GM23248 (cell line): ENCODE measurements around the gene CRY2. TPM values are rescaled to one million over a fixed set of nuclear protein-coding genes. Genes with fewer than 3 reads are reported as not detected.
"Not testable (repeated sequence)": the region's sequence is repeated elsewhere in the genome, so short reads cannot be mapped to it uniquely, and the experiment has no call there.

Source experiments
- DNase-seq: peaks from one replicate; pipeline ENCODE4 v3.0.0-alpha.2; 2015
- H2AFZ ChIP-seq: fragments of 200-600 bp; sonication (generic); 2 replicates; pipeline ENCODE4 v1.6.1; 2016; ENCODE audit warnings: antibody characterized with exemption
- H3F3A ChIP-seq: fragments of 200-600 bp; sonication (generic); 2 replicates; pipeline ENCODE4 v1.6.1; 2016; ENCODE audit warnings: mild to moderate bottlenecking, antibody characterized with exemption, mixed run types; ENCODE audit not compliant: insufficient read depth
- H3K27ac ChIP-seq: fragments of 200-600 bp; sonication (generic); 2 replicates; pipeline ENCODE4 v1.5.1; 2016; ENCODE audit warnings: mild to moderate bottlenecking
- H3K27me3 ChIP-seq: fragments of 200-600 bp; sonication (generic); replicated peaks from 2 replicates; pipeline ENCODE4 v1.6.1; 2016; ENCODE audit warnings: mild to moderate bottlenecking; ENCODE audit not compliant: insufficient read depth
- H3K36me3 ChIP-seq: fragments of 200-600 bp; sonication (generic); 2 replicates; pipeline ENCODE4 v1.6.1; 2016; ENCODE audit warnings: low read depth, mild to moderate bottlenecking
- H3K4me1 ChIP-seq: fragments of 200-600 bp; sonication (generic); 2 replicates; pipeline ENCODE4 v1.6.1; 2016; ENCODE audit warnings: mild to moderate bottlenecking; ENCODE audit not compliant: insufficient read depth
- H3K4me2 ChIP-seq: fragments of 200-600 bp; sonication (generic); one replicate; pipeline ENCODE4 v1.6.1; 2016; ENCODE audit warnings: mild to moderate bottlenecking; ENCODE audit not compliant: unreplicated experiment
- H3K4me3 ChIP-seq: fragments of 200-600 bp; sonication (generic); 2 replicates; pipeline ENCODE4 v1.5.1; 2016; ENCODE audit warnings: mild to moderate bottlenecking
- H3K79me2 ChIP-seq: fragments of 200-600 bp; sonication (generic); 2 replicates; pipeline ENCODE4 v1.6.1; 2016; ENCODE audit warnings: mild to moderate bottlenecking; ENCODE audit not compliant: insufficient read depth
- H3K9ac ChIP-seq: fragments of 200-600 bp; sonication (generic); 2 replicates; pipeline ENCODE4 v1.6.1; 2016; ENCODE audit warnings: mild to moderate bottlenecking
- H3K9me2 ChIP-seq: fragments of 200-600 bp; sonication (generic); 2 replicates; pipeline ENCODE4 v1.6.1; 2016; ENCODE audit warnings: mixed run types, mild to moderate bottlenecking, moderate library complexity; ENCODE audit not compliant: insufficient read depth
- H3K9me3 ChIP-seq: fragments of 200-600 bp; sonication (generic); one replicate; pipeline ENCODE4 v1.6.1; 2017; ENCODE audit warnings: low read depth
- H4K20me1 ChIP-seq: fragments of 200-600 bp; sonication (generic); 2 replicates; pipeline ENCODE4 v1.6.0; 2016; ENCODE audit not compliant: insufficient read depth
- EZH2 ChIP-seq: fragments of 200-600 bp; sonication (generic); IDR thresholded peaks from 2 replicates; pipeline ENCODE4 v1.6.1; 2018; ENCODE audit warnings: antibody characterized with exemption, mild to moderate bottlenecking; ENCODE audit not compliant: insufficient read depth, poor library complexity, severe bottlenecking
- EZH2phosphoT487 ChIP-seq: fragments of 200-600 bp; sonication (generic); IDR thresholded peaks from 2 replicates; pipeline ENCODE4 v1.6.1; 2018; ENCODE audit warnings: antibody characterized with exemption, moderate library complexity, mild to moderate bottlenecking, low read depth; ENCODE audit not compliant: insufficient read depth
- WGBS, 2 experiments: methylation state at CpG; one replicate each; pipeline ENCODE4 v1.1.6; 2015 to 2017; ENCODE audit warnings: low lambda C conversion rate in 2 of 2, low coverage in 1 of 2; ENCODE audit errors: missing lambda C conversion rate in 2 of 2; 5-methylcytosine and 5-hydroxymethylcytosine counted together
- in situ Hi-C: fragments of 300-500 bp; cut with MboI; formaldehyde crosslinking; loops from 2 replicates; pipeline ENCODE4 v1.15.0; 2020
- polyA plus RNA-seq: library from polyadenylated mRNA; unstranded; fragments of >200 nt; fragmentation: Nextera tagmentation; extraction: Ambion mirVana; gene quantifications from 2 replicates; pipeline ENCODE4 v1.2.1, GENCODE V29; 2016
- total RNA-seq: library from RNA; depleted of rRNA; stranded (reverse); fragments of >200 nt; shearing (Covaris generic); gene quantifications from 2 replicates; pipeline ENCODE4 v1.2.3, GENCODE V29; 2014

CRY2 gene
- total and polyA plus RNA-seq, 2 experiments from 2014 or later, result 7.6 to 10.3 TPM

DNA sequence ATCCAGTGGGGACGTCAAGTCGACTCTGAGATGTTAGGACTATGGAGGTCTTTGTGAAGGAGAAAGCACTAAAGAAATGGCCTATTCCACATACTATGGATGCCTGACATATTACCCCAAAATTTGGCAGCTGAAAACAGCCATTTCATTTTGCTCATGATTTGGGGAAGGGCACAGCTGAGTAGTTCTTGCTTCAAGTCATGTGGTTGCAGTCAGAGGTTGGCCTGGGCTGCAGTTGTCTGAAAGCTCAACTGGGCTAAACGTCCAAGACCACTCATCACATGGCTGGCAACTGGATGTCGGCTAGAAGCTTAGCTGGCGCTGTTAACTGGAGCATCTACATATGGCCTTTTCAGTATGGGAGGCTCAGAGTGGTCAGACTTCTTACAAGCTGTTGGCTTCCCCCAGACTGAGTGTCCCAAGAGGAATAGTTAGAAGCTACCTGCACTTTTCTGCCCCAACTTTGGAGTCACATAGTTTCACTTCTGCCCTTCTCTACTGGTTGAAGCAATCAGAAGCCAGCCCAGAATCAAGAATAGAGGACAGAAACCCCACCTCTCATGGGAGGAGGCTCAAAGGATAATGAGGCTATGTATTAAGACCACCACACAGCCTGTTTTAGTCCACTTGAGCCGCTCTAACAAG, 28.2 kb upstream of the CRY2 start:
- H3K9me2 ChIP-seq, result no peaks in the 10 kb centered on the region
- in situ Hi-C loops, result no loop called here
- no peak overlapping the region for H3K9ac ChIP-seq
- H3K36me3 ChIP-seq, result no peaks in the 10 kb centered on the region
- TF ChIP-seq EZH2phosphoT487 (no peak), EZH2 (no peak)
- H3K4me1 ChIP-seq, result no peaks in the 10 kb centered on the region
- 45 to 51% methylated on average over 6 of the region's 6 CpGs for WGBS, 2 experiments
- no peak for DNase-seq
- 0 out of 2 replicates have a peak, but pooled peaks cover 3% of the 10 kb centered on the region for H3F3A ChIP-seq
- H4K20me1 ChIP-seq, result no peaks in the 10 kb centered on the region
- H3K27me3 ChIP-seq, result no peaks in the 10 kb centered on the region
- H3K4me3 ChIP-seq, result no peak overlapping the region
- no peaks in the 10 kb centered on the region for H3K9me3 ChIP-seq
- H3K79me2 ChIP-seq, result no peaks in the 10 kb centered on the region
- H3K4me2 ChIP-seq, result no peak overlapping the region
- H3K27ac ChIP-seq, result no peak overlapping the region
- H2AFZ ChIP-seq, result no peak overlapping the region

DNA sequence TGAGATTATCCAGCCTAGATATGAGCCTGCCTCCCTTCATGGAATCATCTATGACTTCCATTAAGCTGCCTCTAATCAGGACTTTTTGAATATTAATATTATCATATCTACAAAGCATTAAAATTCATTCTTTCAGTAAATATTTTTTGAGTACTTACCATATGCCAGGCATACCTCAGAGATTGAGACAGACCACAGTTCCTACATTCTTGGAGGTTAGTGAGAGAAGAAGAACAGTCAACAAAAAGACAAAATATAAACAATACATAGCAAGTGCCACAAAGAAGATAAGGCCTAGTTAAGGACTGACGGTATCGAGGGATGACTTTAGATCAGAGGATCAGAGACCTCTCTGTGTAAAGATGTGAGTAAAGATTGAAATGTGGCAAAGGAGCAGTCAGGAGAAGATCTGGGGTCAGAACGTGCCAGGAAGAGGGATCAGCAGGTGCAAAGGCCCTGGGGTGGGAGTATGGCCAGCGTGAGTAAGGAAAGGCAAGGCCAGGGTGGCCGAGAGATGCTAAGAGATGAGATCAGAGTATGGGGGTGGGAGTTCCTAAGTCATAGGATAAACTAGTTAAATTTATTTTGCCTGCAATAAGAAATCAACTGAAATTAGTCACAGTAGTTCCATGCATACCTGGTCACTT, 26.9 kb upstream of the CRY2 start:
- Histone ChIP-seq H3K4me2 (no peak overlapping the region), H2AFZ (no peak overlapping the region), H3K27me3 (no peaks in the 10 kb centered on the region; the same call in 1 of the 2 replicates), H3K4me3 (no peak overlapping the region), H3K27ac (no peak overlapping the region), H4K20me1 (no peaks in the 10 kb centered on the region), H3K9ac (no peak overlapping the region), H3K4me1 (no peaks in the 10 kb centered on the region), H3K9me3 (no peaks in the 10 kb centered on the region), H3K36me3 (no peaks in the 10 kb centered on the region), H3F3A (0 out of 2 replicates have a peak, but pooled peaks cover 3% of the 10 kb centered on the region), H3K79me2 (no peaks in the 10 kb centered on the region), H3K9me2 (no peaks in the 10 kb centered on the region)
- in situ Hi-C loops, result no loop called here
- TF ChIP-seq EZH2phosphoT487 (no peak), EZH2 (no peak)
- DNase-seq, result no peak
- 75% methylated on average over 5 of the region's 5 CpGs for WGBS, 2 experiments

DNA sequence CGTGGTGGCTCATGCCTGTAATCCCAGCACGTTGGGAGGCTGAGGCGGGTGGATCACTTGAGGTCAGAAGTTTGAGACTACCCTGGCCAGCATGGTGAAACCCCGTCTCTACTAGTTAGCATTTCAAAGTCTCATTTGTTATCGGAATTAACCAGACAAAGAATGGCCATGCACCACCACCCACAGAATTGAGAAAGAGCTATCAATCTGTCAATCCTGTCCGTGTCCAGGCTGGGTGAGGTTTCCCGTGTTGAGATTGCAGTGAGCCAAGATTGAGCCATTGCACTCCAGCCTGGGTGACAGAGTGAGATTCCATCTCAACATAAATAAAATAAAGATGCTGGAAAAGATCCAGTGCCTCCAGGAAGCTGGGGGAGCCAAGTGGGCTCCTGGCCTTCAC, 20.8 kb upstream of the CRY2 start:
- H2AFZ ChIP-seq, H3K79me2 ChIP-seq, H3K9ac ChIP-seq, H3K27ac ChIP-seq, H3K9me3 ChIP-seq, H3K4me1 ChIP-seq, DNase-seq, H3K9me2 ChIP-seq, in situ Hi-C loops, H3F3A ChIP-seq, H3K4me3 ChIP-seq, H3K36me3 ChIP-seq, H3K4me2 ChIP-seq, H4K20me1 ChIP-seq: not testable (repeated sequence)
- peaks cover 23% of the 10 kb centered on the region for H3K27me3 ChIP-seq
- 46 to 51% methylated on average over 7 of the region's 7 CpGs for WGBS, 2 experiments

DNA sequence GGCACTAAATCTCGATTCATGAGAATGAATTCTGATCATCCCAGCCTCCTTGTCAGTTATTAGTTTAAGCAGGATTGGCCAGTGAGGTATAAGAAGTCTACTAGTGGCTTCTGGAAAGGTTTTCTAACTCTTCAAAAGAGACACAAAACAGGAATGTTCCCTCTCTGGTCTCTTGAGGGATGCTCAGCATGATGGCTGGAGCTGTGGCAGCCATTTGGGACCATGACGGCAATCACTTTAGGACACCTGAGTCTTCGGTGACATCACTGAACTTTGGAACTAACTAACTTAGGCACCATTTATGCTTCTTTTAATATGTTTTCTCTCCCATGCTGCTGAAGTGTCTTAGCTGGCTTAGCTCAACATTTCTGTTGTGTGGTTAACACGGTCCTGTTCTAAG, 20.2 kb upstream of the CRY2 start:
- H3F3A ChIP-seq, result no peaks in the 10 kb centered on the region
- H3K79me2 ChIP-seq, result no peaks in the 10 kb centered on the region
- H2AFZ ChIP-seq, result no peak overlapping the region
- WGBS, 2 experiments, result 77 to 78% methylated on average over 4 of the region's 4 CpGs
- H3K4me2 ChIP-seq, result no peak overlapping the region
- no peaks in the 10 kb centered on the region for H3K36me3 ChIP-seq
- no peak overlapping the region for H3K27ac ChIP-seq
- no peak overlapping the region for H3K4me3 ChIP-seq
- no peak for TF ChIP-seq EZH2phosphoT487
- TF ChIP-seq EZH2, result no peak
- H3K9me2 ChIP-seq, result no peaks in the 10 kb centered on the region
- peaks cover 23% of the 10 kb centered on the region for H3K27me3 ChIP-seq
- in situ Hi-C loops, result no loop called here
- no peak overlapping the region for H3K9ac ChIP-seq
- DNase-seq, result no peak
- H3K4me1 ChIP-seq, result no peaks in the 10 kb centered on the region
- no peaks in the 10 kb centered on the region for H4K20me1 ChIP-seq
- H3K9me3 ChIP-seq, result no peaks in the 10 kb centered on the region
